ENCODE data around the gene CMYA5.
"Not testable (repeated sequence)": the region's sequence is repeated elsewhere in the genome, so short reads cannot be mapped to it uniquely, and the experiment has no call there.

Gene CMYA5

DNA sequence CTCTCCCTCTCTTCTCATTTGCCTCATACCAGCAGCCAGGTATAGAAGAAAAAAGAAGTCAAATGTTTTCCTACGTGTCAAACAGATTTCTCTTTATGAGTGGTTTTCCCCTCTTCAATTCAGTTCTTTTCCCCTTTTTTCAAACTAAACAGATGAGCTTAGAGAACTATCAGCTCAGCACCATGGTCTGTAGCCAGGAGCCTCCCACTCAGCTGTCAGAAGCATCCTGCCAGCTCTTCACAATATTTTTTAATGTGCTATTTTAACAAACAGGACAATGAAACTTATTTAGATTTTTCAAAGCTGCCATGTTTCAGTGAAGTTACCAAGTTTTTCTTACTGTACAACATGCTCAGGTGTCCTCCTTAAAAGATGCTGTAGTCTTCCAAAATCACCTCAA lies 63.5 kb downstream of the CMYA5 start:
- DNase-seq: no peak

DNA sequence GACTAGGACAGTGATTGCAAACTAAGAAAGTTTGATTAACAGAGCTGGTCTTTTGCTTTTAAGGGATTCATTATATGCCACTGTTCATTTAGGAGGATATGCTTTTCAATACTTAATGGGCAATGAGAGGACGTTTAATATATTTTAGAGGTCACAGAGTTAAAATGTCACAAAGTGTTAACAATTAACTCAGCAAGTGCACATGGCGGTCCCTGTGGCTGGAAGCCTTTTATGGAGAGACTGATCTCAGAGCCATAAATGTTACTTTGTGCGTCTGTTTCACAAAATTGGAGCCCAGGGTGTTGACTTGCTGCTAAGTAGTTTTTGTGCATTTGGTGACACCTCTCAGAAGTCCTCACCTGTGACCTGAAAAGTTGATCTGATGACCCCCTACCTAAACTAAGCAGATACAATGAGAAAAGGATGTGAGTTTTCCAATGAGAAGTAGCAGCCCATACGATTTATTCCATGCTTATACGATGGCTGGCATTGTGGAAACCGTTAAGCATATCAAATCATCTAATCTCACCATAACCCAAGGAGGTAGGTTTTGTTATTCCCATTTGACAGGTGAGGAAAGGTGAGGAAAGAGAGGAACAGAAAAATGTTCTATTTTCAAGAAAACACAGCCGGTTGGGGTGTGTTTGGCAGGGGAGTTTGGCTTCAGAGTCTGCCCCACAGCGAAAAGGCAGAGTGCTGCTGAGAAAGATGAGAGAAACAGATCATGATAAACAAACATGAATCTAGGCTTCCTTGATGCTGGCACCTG lies 64.4 kb downstream of the CMYA5 start:
- no peak for DNase-seq

DNA sequence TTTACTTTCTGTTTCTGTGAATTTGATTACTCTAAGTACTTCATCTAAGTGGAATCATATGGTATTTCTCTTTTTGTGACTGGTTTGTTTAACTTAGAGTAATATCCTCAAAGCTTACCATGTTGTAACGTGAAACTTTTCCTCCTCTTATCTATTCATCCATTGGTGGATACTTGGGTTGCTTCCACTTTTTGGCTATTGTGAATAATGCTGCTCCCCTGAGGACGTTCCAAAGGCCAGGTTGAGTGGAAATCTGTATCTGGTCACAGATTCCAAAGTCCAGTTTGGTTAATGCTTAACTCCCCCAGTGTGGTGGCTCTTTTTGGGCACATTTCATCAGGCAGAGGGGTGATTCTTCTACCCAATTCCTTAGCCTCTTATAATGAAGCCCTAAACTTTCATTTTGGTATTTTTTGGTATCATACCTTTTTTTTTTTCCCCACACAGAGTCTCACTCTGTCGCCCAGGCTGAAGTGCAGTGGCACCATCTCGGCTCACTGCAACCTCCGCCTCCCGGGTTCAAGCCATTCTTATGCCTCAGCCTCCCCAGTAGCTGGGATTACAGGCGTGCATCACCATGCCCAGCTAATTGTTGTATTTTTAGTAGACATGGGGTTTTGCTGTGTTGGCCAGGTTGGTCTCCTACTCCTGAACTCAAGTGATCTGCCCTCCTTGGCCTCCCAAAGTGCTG lies 65.4 kb downstream of the CMYA5 start:
- no peak for DNase-seq

DNA sequence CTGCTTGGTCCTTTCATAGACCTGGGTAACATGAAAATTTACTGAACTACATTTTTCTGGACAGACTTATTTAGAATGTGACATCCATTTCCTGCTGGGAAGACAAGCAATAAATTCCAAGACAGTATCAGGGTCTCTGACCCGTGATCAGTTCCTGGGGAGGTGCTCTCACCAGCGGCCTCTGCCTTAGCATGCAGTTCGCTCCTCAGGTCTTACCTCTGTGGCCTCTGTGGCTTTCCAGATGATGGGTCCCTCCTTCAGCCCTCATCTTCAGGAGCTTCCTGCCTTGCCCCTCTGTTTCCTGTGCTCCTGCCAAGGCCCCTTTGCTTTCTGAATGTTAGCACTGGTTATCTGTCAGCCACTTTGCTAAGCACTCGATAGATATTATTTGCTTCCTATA lies 66.4 kb downstream of the CMYA5 start:
- no peak for DNase-seq

DNA sequence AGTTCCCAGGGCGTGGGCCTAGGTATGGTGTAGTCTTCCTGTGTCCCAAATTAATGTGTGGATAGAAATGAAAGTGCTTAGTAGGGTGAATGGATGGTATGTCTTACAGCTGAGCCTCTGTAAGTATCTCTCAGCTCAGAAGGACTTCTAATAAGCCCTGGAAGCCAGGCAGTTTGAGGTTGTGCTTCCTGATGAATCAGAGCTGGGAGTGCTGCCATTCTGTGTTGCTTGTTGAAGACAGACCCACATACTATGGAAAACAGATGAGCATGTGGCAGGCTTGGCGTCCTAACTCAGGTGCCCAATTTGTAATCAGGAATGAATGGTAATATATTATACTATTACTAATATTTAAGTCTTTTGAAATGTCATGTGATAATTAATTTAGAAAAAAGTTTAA lies 69.8 kb downstream of the CMYA5 start:
- no peak for DNase-seq

DNA sequence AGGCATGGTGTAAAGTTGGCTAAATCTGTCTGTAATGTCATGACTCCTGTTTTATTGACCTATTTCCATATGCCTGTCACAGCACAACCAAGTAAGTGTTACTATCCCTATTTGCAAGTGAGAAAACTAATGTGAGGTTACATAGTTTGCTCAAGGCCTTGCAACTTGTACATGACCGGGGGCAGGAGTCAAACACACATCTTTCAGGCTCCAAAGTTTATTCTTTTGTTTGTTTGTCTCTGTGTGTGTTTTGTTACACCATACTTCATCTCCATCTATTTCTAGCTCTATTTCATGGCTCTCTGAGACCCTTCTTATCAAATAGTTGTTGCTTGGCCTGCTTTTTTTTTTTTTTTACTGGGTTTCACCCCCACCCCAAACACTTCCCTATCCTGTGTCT lies 70.2 kb downstream of the CMYA5 start:
- DNase-seq: no peak

DNA sequence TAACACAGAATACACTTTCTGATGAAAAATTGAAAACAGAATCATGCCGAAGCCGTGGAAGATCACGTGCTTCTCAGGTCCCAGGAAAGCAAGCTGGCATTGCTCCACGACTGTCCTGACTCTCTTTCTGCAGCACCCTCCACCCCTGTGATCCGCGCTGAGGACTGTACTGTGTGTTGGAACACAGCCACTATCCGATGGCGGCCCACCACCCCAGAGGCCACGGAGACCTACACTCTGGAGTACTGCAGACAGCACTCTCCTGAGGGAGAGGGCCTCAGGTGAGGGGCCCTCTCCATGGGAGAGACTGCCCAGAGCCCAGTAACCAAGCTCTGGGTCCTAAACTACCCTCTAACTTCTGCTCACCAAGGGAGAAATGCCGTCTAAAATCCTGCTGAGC lies 73.3 kb downstream of the CMYA5 start:
- no peak for DNase-seq

DNA sequence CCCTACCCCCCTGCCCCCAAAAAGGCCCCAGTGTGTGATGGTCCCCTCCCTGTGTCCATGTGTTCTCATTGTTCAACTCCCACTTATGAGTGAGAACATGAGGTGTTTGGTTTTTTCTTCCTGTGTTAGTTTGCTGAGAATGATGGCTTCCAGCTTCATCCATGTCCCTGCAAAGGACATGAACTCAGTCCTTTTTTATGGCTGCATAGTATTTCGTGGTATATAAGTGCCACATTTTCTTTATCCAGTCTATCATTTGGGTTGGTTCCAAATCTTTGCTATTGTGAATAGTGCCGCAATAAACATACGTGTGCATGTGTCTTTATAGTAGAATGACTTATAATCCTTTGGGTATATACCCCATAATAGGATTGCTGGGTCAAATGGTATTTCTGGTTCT lies 74.5 kb downstream of the CMYA5 start:
- not testable (repeated sequence) for DNase-seq

DNA sequence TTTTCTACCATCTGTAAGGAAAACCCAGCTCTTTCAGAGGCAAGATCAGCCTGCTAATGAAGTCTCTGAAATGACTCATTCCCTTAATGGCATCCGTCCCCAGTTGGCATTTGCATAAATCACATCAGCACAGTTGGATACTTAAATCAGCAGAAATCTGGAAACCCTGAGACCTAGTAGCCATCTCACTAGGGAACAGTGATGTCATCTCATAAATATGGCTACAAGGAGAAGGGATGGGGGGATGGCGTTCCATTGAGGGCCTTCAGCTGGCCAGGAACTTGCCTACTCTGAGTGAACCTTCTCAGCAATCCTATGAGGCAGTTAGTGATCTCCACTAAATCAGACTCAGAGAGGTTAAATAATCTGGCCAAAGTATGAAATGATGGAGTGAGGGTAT lies 81.8 kb downstream of the CMYA5 start:
- DNase-seq: no peak

DNA sequence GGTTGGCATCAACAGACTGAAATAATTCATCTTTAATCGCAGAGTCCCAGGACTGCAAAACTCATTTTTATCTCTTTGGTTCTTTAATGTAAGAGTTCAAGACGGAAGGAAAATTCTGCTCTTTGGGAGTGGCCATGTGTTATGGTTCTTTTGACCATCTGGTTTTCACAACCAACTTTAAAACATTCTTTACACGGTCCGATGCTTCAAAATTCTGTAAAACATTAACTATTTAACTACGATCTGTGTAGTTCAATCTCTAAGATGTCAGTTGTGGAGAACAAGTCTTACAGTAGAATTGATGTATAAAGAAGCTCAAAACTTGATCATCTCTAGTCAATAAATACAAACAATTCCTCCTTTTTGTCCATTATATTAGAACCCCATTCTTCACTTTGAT lies 83.0 kb downstream of the CMYA5 start:
- no peak for DNase-seq

DNA sequence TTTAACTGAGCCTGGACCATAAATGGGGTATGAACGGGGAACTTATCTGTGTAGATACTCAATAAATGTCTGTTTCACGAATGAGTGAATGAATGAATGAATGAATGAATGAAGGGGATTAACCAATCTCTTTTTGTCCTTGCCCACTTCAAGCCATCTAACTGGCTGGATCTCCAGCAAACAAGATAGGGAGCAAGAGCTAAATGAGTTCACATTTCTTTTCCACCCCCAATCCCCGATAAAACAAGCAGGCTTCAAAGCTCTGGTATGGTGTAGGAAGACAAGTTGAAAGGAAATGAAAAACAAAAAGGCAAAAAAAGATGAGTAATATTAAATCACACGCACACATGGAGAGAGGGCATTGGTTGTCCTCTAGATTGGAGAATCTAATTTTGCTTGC lies 84.0 kb downstream of the CMYA5 start:
- DNase-seq: no peak

DNA sequence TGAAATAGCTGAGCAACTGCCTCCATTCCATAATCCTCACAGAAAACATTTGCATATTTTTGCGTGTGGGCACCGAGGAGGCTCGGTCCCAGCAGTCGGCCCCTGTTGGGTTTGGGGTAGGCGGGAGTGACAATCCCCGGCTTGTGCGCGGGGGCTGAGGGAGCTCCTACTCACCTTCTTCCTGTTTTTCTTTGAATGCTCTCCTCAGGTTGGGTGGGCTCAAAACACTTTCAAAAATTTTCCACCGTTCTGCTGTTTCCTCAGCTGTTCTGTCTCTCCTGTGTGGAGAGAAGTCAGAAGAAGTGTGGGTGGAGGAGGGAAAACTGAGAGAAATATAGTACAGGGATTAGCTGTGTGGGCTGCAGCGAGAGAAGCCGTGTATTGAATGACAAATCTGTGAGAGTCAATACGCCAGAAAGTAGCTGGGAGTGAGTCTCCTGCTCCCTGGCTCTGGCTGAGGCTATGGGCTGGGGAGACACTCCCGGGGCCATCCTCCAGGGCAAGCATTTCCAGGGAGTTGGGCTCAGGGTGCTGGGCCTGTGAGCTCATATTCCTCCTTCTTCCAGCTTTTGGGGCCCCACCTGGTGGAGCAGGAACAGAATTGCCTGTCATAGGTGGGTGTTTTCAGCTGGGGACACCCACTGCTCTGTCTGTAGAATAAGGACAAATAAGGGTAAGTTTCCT lies 84.7 kb downstream of the CMYA5 start:
- DNase-seq: peak; percentile 25

DNA sequence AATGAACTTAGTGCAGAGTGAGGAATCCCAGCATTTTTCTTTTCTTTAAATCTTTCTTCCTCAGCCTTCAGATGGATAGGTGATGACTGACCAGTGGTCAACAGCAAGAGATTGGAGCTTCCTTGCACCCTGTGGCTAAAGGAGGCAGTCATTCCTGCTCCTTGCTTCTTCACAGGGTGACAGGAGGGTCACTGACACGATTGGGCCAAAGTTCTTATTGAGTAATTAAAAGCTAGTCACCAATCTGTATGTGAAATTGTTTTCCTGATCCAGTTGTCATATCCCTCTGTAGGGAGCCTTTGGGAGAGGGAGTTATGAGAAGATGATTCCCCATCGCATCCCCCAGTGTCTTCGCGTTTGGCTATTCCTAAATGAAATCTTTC lies 85.2 kb downstream of the CMYA5 start:
- DNase-seq: no peak

DNA sequence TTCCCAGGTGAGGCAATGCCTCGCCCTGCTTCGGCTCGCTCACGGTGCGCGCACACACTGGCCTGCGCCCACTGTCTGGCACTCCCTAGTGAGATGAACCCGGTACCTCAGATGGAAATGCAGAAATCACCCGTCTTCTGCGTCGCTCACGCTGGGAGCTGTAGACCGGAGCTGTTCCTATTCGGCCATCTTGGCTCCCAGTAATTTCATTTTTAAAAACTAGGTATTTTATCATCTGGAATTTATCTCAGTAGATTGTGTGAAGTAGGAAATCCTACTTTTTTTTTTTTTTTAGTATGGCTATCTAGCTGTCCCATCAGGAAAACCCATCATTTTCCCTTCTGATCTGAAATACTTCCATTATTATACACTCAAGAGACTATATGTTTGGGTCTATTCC lies 95.1 kb downstream of the CMYA5 start:
- not testable (repeated sequence) for DNase-seq

DNA sequence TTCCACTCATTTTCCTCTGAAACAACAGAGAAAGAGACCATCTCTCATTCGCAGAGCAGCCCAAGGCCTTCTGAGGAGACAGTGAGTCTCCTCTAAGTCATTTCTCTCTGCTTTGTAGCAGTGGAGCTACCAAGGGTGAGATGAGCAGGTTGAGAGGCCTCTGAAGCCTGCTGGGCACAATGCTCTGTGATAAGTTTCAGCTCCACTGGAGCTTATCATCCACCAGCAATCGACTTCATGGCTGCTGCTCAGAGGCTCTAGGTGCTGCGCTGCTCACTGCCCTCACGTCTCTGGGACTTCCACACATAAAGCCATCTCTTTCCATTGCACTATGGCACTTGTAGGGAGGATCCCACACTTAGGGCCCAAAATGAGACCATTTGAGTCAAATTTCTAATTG lies 96.3 kb downstream of the CMYA5 start:
- DNase-seq: no peak

DNA sequence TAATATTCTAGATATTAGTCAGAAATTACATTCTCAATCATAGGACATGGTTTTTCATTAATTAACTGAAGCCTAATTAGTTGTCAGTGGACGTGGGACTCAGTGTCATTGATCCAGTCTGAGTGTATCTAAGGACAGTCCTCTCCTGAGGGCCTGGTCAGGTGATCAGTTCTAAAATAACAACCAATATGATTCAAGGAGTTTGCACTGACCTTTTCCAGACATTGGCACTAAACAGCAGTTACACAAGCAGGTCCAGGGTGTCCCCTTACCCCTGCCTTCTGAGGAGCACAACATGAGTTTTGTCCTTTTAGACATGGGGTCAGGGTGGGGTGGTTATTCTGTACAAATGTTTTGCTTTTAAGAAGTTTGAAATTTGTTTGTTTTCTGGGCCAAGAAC lies 97.8 kb downstream of the CMYA5 start:
- no peak for DNase-seq

DNA sequence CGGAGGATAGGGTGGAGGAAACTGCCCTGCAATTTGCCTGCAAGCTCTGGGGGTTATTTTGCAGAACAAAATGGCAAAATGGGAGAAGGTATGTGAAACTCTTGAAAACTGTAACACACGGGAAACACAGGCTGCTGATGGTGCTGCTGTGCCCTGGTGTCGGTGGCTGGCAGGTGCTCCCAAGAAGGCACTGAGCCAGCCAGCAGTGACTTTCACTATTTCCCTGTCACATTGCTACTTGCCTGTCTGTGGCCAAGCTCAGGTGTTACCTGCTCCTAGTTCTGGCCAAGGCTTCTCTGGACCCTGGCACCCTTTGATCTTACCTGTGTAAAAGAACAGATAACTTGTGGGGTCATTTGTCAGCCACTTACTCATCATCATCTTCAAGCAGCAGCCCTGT lies 102.2 kb downstream of the CMYA5 start:
- DNase-seq: no peak

DNA sequence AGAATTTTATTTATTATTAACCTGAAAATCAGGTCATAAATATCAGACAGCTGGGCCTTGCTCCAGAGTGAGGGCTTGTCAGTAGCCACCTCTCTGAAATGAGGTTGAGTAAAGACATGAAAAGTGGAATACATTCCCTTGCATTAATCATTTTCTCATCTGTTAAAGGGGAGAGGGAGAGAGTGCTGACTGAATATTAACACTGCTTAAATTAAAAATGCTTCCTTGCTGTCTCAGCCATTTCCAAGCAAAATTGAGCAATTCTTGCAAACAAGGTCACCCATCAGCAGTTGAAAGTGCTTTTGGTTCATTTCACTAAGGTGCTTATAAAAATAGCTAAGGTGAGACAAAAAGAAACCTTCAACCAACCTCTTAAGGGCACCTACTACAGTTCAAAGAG lies 102.8 kb downstream of the CMYA5 start:
- DNase-seq: no peak

DNA sequence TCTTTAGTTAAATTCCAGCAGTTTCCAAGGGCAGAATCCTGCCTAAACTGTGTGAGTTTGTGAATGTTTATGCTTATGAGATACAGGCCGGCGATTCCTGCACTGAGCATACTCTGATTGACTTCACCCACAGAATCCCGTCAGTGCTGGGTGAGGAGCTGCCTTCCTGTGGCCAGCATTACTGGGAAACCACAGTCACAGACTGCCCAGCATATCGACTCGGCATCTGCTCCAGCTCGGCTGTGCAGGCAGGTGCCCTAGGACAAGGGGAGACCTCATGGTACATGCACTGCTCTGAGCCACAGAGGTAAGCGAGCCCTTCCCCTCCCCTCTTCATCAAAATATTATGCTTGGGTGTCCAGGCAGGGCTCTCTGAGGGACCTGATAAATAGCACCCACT lies 103.7 kb downstream of the CMYA5 start:
- DNase-seq: no peak

DNA sequence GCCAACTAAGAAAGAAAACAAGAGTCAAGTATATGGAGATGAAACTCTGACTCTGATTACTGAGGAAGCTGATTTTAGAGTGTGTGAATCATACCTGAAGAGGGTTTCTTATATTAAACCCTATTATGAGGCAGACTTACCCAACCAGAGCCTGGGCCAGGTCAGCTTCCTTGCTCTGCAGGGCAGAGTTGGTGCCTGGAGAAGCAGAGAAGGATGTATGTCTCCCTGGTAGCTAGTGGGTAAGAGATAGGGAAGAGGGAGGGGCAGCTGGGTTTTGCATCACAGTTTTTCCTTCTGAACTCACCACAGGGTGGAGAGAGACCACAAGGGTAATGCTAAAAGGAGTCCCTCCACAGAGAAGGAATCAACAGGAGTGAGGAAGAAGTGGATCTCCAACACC lies 104.1 kb downstream of the CMYA5 start:
- DNase-seq: no peak

DNA sequence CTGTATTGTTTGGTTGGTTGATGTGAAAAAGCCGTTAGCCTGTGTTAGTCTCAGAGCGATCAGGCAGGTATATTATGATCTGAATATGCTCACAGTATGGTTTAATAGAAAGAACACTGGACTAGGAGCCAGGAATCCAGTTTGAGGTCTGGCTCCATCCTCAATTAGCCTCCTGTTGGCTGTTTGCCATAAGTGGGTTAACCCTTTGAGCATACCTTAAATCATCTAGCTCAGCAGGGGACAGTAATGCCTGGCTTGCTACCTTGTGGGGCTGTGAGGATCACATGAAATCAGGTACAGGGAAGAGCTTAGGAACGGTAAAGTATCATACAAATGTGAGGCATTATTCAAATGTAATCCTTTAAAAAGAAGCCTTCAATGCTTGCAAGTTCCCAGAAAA lies 104.7 kb downstream of the CMYA5 start:
- DNase-seq: no peak

DNA sequence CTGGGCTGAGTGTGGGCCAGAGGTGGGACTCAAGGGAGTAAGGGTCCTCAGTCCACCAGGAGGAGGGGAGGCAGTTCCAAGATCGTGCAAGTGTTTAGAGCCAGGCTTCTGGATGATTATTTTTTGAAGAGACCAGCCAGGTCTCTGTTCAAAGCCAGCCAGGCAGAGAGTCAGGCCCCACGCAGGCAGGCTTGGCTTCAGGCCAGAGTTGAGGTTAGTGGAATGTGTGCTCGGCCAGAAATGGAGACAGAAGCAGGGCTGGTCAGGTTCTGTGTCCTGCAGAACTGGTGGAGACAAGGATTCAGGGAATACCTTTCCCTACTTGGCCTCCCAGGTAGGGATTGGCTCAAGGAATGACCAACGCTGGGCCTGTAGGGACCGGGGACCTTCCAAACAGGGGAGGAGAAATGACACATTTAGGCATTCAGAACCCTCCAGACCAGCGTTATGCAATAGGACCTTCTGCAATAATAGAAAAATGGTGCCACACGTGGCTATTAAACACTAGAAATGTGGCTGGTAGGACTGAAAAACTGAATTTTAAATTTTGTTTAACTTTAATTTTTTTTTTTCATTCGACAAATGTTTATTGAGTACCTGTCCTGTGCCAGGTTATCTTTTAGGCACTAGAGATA lies 106.2 kb downstream of the CMYA5 start:
- no peak for DNase-seq

DNA sequence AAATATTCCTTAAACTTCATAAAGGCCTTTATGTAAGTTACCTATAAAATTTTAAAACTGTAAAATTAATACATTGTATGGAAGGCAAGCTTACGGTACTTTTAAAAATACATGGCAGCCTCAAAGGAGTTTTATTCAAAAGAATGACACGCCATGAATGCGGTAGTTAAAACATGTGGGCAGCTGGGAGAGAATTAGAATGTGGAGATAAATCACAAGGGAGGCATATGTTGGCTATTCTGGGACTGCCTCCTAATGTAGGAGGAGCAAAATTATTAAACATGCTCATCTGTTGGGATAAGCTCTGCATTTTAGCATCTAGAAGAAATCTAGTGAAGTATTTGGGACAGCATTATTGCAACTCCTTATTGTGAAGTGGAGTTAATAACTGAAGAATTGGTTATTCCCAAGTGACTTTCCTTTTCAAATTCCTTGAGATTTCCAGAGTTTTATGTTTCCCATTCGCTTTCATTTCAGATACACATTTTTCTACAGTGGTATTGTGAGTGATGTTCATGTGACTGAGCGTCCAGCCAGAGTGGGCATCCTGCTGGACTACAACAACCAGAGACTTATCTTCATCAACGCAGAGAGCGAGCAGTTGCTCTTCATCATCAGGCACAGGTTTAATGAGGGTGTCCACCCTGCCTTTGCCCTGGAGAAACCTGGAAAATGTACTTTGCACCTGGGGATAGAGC lies 109.4 kb downstream of the CMYA5 start:
- no peak for DNase-seq
